HG03354 (cell line): ENCODE measurements around the gene TCF7.

ENCODE experiments used
- ATAC-seq: cut with Tn5 transposase; IDR thresholded peaks from one replicate; pipeline ENCODE4 v1.9.1; 2021; ENCODE audit warnings: mild to moderate bottlenecking; ENCODE audit not compliant: unreplicated experiment, poor library complexity, severe bottlenecking

The TCF7 gene

GRCh38 chr5:134111741-134112647, 2.5 kb upstream of the TCF7 start:
- no peak for ATAC-seq

GRCh38 chr5:134112726-134113362, 1.6 kb upstream of the TCF7 start:
- ATAC-seq: no peak

GRCh38 chr5:134113363-134113889, 1.1 kb upstream of the TCF7 start:
- ATAC-seq: no peak

- ATAC-seq: peak; percentile 23
These were observed 665 bp downstream of the TCF7 start for GRCh38 chr5:134114886-134115805.

GRCh38 chr5:134115806-134116175, 1.3 kb downstream of the TCF7 start:
- ATAC-seq: no peak

GRCh38 chr5:134116286-134116685, 1.8 kb downstream of the TCF7 start:
- ATAC-seq: no peak

- ATAC-seq: no peak
These were observed 2.6 kb downstream of the TCF7 start for GRCh38 chr5:134116789-134117761.

GRCh38 chr5:134118212-134118835, 3.8 kb downstream of the TCF7 start:
- ATAC-seq: no peak

GRCh38 chr5:134119720-134120119, 5.2 kb downstream of the TCF7 start:
- ATAC-seq: no peak

GRCh38 chr5:134120386-134121138, 6.1 kb downstream of the TCF7 start:
- no peak for ATAC-seq

GRCh38 chr5:134122530-134122929, 8.0 kb downstream of the TCF7 start:
- no peak for ATAC-seq

- no peak for ATAC-seq
These were observed 8.9 kb downstream of the TCF7 start for GRCh38 chr5:134123360-134123759.

- ATAC-seq: no peak
These were observed 10.0 kb downstream of the TCF7 start for GRCh38 chr5:134124289-134125038.

- no peak for ATAC-seq
These were observed 10.8 kb downstream of the TCF7 start for GRCh38 chr5:134125039-134126015.

GRCh38 chr5:134127376-134127861, 12.9 kb downstream of the TCF7 start:
- ATAC-seq: no peak
